GM23338 (cell line): ENCODE measurements around the gene TCERG1L.

Experiments
- CTCF ChIP-seq, 2 experiments: fragments of 200-600 bp in 1 of 2; sonication (generic) in 1 of 2; conservative IDR thresholded peaks; 2 replicates each; pipeline versions ENCODE4 v1.5.1 to v1.6.1; 2016 to 2017; ENCODE audit warnings: antibody characterized with exemption in 2 of 2, low read depth in 2 of 2, mild to moderate bottlenecking in 2 of 2, moderate library complexity in 1 of 2
- EZH2 ChIP-seq: fragments of 200-600 bp; sonication (generic); IDR thresholded peaks from one replicate; pipeline ENCODE4 v1.8.0; 2017; ENCODE audit warnings: antibody characterized with exemption, mild to moderate bottlenecking, low read depth; ENCODE audit not compliant: unreplicated experiment
- NANOG ChIP-seq: IDR thresholded peaks from 2 replicates; pipeline ENCODE4 v1.6.1; 2016; ENCODE audit warnings: antibody characterized with exemption, borderline replicate concordance
- STAT1 ChIP-seq: IDR thresholded peaks from one replicate; pipeline ENCODE4 v1.6.1; 2016; ENCODE audit warnings: antibody characterized with exemption; ENCODE audit not compliant: unreplicated experiment
- TF ChIP-seq, protein P1 (sequence below): IDR thresholded peaks from one replicate; pipeline ENCODE4 v1.6.1; 2018; ENCODE audit warnings: antibody characterized with exemption; ENCODE audit not compliant: unreplicated experiment

DNA sequence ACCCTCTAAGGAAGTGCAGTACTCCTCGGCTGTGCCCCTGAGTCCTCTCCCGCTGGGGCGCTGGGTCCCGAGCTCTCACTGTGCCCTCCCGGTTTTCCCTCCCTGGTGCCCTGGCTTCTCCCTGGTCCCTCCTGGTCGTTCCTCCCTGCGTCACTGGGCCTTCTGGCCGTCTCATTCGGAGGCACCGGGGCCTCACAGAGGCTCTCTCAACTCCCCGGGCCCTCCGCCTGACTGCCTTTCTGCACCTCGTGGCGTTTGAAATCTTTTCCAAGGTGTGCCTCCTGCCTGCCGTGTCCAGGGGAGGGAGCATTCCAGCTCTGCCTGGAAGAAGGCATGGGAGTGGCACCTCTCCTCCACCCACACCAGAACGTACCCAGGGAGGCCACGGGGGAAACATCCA, 174.3 kb downstream of the TCERG1L start:
- TF ChIP-seq CTCF (conservative IDR thresholded peaks at IDR 0.05; ENCODE audit: low read depth in 2 of 2): no peak
- no peak for TF ChIP-seq EZH2
- no peak for TF ChIP-seq NANOG
- TF ChIP-seq, protein P1, sequence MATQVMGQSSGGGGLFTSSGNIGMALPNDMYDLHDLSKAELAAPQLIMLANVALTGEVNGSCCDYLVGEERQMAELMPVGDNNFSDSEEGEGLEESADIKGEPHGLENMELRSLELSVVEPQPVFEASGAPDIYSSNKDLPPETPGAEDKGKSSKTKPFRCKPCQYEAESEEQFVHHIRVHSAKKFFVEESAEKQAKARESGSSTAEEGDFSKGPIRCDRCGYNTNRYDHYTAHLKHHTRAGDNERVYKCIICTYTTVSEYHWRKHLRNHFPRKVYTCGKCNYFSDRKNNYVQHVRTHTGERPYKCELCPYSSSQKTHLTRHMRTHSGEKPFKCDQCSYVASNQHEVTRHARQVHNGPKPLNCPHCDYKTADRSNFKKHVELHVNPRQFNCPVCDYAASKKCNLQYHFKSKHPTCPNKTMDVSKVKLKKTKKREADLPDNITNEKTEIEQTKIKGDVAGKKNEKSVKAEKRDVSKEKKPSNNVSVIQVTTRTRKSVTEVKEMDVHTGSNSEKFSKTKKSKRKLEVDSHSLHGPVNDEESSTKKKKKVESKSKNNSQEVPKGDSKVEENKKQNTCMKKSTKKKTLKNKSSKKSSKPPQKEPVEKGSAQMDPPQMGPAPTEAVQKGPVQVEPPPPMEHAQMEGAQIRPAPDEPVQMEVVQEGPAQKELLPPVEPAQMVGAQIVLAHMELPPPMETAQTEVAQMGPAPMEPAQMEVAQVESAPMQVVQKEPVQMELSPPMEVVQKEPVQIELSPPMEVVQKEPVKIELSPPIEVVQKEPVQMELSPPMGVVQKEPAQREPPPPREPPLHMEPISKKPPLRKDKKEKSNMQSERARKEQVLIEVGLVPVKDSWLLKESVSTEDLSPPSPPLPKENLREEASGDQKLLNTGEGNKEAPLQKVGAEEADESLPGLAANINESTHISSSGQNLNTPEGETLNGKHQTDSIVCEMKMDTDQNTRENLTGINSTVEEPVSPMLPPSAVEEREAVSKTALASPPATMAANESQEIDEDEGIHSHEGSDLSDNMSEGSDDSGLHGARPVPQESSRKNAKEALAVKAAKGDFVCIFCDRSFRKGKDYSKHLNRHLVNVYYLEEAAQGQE: no peak
- no peak for TF ChIP-seq STAT1
